HG03565 (cell line): ENCODE data around the gene ADARB2.

Experiments
- ATAC-seq: cut with Tn5 transposase; IDR thresholded peaks from one replicate; pipeline ENCODE4 v1.9.1; 2021; ENCODE audit warnings: mild to moderate bottlenecking, moderate library complexity; ENCODE audit not compliant: unreplicated experiment

The ADARB2 gene

GRCh38 chr10:1130995-1131790 is 606.1 kb downstream of the ADARB2 start:
- ATAC-seq = no peak

GRCh38 chr10:1130226-1130625 is 607.1 kb downstream of the ADARB2 start:
- ATAC-seq = no peak

GRCh38 chr10:1128649-1129048 is 608.7 kb downstream of the ADARB2 start:
- no peak for ATAC-seq

- no peak for ATAC-seq
Measured at GRCh38 chr10:1128115-1128514, 609.2 kb downstream of the ADARB2 start.

GRCh38 chr10:1127629-1128028 is 609.7 kb downstream of the ADARB2 start:
- ATAC-seq = no peak
